Stomach (tissue), 4 donors: ENCODE data around the gene CDH23.

Experiments
- CTCF ChIP-seq, 7 experiments: fragments of 450-650 bp in 4 of 7; fragments of 200-600 bp in 3 of 7; sonication (generic) in 3 of 7; IDR thresholded peaks; one replicate each; pipeline ENCODE4 v1.5.1; 2016 to 2019; ENCODE audit warnings: antibody characterized with exemption in 7 of 7, control low read depth in 2 of 7, mild to moderate bottlenecking in 1 of 7
- POLR2A ChIP-seq, 4 donors: fragments of 450-650 bp; IDR thresholded peaks; one replicate each; pipeline ENCODE4 v1.6.1; 2016; ENCODE audit warnings: antibody characterized with exemption in 4 of 4, control low read depth in 2 of 4, mild to moderate bottlenecking in 1 of 4, moderate library complexity in 1 of 4
- POLR2AphosphoS5 ChIP-seq, 3 donors: sonication (generic); formaldehyde crosslinking; IDR thresholded peaks; one replicate each; pipeline ENCODE4 v1.6.1; 2016; ENCODE audit warnings: antibody characterized with exemption in 3 of 3

GRCh38 chr10:71371750-71372166 lies 25.0 kb upstream of the CDH23 start:
- no peak for TF ChIP-seq CTCF (IDR thresholded peaks at IDR 0.05)
- TF ChIP-seq POLR2AphosphoS5 (IDR thresholded peaks at IDR 0.05), result no peak
- TF ChIP-seq POLR2A (IDR thresholded peaks at IDR 0.05), result no peak
